ENCODE results near the gene DNAJC5.

DNA sequence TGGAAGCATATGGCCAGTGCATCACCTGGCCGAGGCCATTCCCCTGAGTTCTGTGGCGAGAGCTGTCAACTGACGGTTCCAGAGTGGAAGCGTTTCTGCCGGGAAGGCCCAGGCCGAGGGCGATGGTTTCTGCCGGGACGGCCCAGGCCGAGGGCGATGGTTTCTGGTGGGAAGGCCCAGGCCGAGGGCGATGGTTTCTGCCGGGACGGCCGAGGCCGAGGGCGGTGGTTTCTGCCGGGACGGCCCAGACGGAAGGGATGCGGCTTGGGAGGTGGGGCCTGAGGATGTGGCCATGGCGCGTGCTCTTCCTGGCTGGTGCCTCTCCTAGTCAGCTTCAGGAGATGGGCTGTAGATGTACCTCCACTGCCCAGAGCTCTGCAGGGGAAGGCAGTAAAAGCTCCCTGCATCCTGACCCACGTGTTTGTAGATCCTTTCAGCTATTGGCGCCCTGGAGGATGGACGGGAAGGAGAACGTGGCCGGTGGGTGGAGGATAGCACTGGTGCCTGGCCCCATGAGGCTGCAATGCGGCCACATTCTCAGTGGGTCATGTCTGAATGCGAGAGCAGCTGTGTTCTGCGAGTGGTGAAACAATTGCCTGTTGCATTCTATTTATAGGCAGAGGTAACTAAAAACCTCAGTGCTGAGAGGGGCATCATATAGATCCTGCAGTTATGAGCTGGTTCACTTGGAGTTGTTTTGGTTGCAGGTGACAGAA is 17.0 kb upstream of the DNAJC5 start:
- TF ChIP-seq POLR2A (IDR thresholded peaks at IDR 0.05; ENCODE audit: low read length) (no peak), GATA1 (IDR thresholded peaks at IDR 0.05; ENCODE audit: low read depth, low read length) (no peak)
